GM04503 (cell line): ENCODE measurements around the gene BTNL9.
"Not testable (repeated sequence)": the region's sequence is repeated elsewhere in the genome, so short reads cannot be mapped to it uniquely, and the experiment has no call there.

ENCODE experiments used
- DNase-seq: peaks from one replicate; pipeline ENCODE4 v3.0.0-alpha.2; 2012; ENCODE audit warnings: low read depth

The BTNL9 gene

DNA sequence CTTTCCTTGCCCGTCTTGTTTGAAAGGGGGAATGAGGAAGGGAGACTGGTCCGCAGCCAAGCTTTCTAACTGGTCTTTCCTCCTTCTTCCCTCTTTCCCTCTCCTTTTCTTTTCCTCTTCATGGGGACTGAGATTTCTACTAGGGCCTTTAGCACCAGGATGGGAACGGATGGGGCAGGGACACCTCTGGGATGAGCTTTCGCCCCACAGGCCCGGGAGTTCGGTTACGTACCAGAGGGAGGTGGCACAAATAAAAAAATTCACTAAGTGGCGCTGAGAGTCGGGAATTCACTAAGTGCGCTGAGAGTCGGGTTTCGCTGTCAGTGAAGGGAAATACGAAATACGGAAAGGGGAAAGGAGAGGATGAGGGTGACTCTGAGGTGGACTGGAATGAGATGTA is 21.6 kb downstream of the BTNL9 start:
- no peak for DNase-seq

GRCh38 chr5:181062631-181063030 is 22.6 kb downstream of the BTNL9 start:
- no peak for DNase-seq

DNA sequence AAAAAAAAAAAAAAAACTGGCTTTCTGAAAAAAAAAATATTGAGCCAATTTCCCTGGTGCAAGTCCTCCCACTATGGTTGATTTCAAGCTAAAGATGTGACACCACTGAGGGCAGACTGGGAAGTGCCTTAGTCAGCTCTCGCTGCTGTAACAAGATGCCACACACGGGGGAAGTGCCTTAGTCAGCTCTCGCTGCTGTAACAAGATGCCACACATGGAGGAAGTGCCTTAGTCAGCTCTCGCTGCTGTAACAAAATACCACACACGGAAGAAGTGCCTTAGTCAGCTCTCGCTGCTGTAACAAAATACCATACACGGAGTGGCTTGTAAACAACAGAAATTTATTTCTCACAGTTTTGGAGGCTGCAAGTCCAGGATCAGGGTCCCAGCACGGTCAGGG is 23.4 kb downstream of the BTNL9 start:
- DNase-seq = no peak

- no peak for DNase-seq
Observed at GRCh38 chr5:181064987-181065386, 24.9 kb downstream of the BTNL9 start.

- no peak for DNase-seq
Observed at GRCh38 chr5:181069767-181070491, 29.9 kb downstream of the BTNL9 start.

DNA sequence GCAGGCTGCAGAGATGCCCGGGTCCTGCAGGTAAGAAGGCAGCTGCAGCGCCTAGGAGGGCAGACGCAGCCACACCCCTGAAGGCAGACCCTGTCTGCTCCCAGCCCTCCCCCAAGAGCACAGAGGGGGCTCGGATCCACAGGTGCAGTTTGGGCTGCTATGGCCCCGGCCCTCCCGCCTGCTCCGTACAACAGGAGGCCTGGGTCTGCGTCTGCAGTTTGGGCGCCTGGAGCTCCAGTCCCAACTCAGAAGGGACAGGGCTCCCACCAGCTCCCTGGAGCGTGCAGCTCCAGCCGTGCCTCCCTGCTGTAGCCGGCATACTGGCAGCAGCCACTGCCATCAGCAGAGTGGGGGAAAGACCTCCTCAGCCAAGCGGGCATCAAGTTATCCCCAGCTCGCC is 30.5 kb downstream of the BTNL9 start:
- DNase-seq = no peak

- DNase-seq = no peak
Observed at GRCh38 chr5:181071257-181071656, 31.2 kb downstream of the BTNL9 start.

DNA sequence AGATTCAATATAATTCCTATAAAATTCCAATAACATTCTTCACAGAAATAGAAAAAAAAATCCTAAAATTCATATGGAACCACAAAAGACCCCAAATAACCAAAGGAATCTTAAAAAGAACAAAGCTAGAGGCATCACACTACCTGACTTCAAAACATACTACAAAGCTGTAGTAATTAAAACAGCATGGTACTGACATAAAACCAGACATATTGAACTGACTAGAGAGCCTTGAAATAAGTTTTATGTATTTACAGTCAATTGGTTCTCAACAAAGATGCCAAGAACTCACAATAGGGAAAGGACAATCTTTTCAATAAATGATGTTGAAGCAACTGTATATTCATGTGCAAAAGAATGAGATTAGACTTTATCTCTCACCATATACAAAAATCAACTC is 36.9 kb downstream of the BTNL9 start:
- no peak for DNase-seq

- no peak for DNase-seq
Observed at GRCh38 chr5:181081989-181082388, 41.9 kb downstream of the BTNL9 start.

- no peak for DNase-seq
Observed at GRCh38 chr5:181084621-181085195, 44.6 kb downstream of the BTNL9 start.

DNA sequence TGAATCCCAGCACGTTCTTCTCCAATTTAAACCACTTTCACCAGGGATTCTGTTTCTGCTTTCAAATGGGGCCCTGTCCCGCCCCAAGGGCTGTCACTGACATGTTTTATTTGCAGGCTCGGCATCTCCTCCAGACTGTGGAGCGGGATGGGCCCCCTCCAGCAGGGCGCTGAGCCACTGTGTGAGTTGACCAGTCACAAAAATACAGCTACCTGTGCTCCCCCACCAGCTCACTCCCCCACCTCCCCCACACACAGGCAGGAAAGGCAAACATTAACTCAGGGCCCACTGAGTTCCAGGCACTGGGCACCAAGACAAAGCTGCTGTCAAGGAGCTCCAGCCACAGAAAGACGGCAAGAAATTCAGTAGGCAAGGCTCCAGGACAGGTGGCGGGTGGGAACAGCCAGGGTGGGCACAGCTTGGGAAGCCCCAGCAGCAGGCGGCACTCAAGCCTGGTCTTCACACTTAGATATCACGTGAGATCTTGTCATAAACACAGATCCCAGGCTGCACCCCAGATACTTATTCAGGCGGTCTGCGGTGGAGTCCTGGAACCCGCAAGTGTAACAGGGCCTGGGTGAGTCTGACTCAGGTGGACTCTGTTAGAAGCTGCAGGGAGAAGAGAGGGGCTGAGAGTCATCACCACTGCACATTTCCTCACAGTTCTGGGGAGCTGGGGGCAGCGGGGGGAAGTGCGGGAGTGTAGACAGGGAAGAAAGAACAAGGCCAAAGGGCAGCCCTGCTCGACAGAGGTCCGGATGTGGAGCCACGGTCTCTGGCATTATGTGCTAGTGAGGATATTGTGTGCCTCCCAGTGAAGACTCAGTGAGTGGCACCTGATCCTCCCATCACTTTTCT is 46.2 kb downstream of the BTNL9 start:
- DNase-seq = no peak

DNA sequence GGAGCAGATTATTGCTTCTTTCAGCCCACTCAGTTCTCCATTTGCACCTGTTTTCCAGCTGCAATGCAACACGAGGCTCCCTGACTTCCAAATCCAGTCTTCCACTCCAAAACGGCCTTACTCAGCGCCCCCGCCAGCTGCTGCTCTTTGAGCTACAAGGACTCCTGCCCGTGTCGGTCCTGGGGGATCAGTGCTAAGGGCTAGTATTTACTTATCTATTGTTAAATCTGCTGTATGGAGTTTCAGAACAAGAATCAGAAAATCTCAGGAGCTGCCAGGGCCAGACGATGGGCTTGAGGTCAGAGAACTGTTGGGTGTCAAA is 46.8 kb downstream of the BTNL9 start:
- DNase-seq = no peak

DNA sequence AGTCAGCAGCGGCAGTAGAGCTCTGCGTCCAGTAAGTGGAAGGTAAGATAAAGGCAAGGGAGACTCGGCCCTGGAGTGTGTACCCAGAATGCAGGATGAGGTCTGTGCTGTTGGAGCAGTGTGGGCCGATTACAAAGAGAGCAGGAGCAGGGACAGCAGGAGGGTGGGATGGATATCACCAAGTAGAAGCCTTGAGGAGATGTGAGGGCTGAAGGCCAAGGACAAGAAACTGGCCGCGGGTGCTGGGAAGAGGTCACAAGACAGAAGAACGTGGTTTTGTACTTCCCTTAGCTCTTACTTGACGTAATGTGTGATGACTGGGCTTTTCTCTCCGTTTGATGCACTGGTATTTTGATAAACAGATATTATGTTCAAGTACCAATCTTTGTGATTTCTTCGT is 47.2 kb downstream of the BTNL9 start:
- DNase-seq = no peak

- DNase-seq = no peak
Observed at GRCh38 chr5:181088289-181088688, 48.2 kb downstream of the BTNL9 start.

- no peak for DNase-seq
Observed at GRCh38 chr5:181092428-181092827, 52.4 kb downstream of the BTNL9 start.

GRCh38 chr5:181095162-181095561 is 55.1 kb downstream of the BTNL9 start:
- not testable (repeated sequence) for DNase-seq

GRCh38 chr5:181096721-181097382 is 56.8 kb downstream of the BTNL9 start:
- not testable (repeated sequence) for DNase-seq

DNA sequence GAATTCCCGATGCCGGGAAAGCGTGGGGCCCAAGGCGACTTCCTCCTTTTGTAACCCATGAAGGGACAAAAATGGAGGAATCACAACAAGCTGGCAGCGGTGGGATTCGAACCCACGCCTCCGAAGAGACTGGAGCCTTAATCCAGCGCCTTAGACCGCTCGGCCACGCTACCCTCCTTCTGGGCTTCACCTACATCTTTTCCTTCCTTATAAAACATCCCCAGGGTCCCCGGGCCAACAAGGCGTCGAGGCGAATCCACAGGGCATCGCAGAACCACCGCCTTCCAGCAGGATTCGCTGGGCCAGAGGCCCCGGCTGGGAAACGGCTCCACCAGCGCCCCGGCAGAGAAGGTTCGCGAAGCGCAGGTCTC is 57.3 kb downstream of the BTNL9 start:
- not testable (repeated sequence) for DNase-seq

DNA sequence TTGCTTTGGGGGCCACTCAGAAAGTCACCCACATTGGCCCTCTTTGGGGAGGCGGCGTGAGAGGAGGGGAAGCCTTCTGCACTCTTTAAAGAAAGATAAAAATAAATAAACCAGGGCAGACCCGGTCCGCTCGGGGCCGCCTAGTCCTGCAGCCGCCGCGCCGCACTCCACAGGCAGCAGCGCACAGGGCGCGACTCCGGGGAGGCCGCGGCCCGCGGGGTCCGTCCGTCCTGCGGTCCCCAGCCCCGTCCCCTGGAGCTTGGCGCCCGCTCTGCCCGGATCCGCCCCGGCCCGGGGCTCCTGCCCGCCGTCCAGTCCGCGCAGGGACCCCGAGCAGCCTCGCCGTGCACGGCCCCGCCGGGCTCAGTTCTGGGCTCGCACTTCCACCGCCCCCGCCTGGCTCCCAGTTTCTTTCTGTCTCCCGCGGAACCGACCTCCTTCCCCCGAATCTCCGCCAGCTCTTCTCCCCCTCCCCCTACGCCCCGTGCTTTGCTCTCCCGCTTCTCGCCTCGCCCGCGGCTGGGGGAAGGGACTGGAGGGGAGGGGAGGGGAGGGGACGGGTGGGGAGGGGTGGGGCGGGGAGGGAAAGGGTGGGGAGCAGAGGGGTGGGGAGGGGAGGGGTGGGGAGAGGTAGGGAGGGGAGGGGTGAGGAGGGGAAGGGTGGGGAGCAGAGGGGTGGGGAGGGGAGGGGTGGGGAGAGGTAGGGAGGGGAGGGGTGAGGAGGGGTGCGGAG is 57.9 kb downstream of the BTNL9 start:
- not testable (repeated sequence) for DNase-seq

DNA sequence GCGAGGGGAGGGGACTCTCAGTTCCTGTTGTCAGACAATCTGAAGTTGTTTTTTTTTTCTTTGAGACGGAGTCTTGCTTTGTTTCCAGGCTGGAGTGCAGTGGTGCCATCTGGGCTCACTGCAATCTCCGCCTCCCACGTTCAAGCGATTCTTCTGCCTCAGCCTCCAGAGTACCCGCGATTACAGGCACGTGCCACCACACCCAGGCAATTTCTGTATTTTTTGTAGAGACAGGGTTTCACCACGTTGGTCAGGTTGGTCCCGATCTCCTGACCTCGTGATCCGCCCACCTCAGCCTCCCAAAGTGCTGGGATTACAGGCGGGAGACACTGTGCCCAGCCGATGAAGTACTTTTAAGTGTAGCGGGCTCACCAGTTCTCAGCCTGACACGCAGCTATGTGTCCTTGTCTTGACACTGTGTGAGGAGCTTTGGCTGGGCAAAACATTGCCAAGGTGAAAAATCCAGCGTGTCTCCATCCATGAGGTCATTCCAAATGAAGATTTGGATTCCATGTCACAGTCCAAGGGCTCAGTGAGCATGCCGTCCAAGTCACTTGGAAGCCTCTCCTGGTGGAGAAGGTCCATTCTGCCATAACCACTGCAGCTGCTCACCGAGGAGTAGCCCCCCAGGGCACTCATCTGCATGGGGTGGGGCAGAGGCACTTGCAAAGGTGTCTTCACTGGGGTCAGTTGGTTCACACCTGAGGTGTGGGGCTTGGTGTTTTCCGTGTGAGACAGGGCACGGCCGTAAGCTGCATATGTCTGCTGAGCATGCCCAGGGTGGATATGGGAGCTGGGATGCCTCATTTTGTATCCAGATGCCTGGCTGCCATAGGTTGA is 58.9 kb downstream of the BTNL9 start:
- DNase-seq = no peak

- DNase-seq = no peak
Observed at GRCh38 chr5:181099602-181100086, 59.6 kb downstream of the BTNL9 start.
